ENCODE results near the gene ACP6.

Gene ACP6

GRCh38 chr1:147651466-147651865 lies 18.9 kb downstream of the ACP6 start:
- no peak for DNase-seq (ENCODE audit: low read depth)

GRCh38 chr1:147648933-147649332 lies 21.4 kb downstream of the ACP6 start:
- DNase-seq (ENCODE audit: low read depth) = no peak

- DNase-seq (ENCODE audit: low read depth) = no peak
These were observed 22.3 kb downstream of the ACP6 start for GRCh38 chr1:147647796-147648633.

- DNase-seq (ENCODE audit: low read depth) = no peak
These were observed 26.4 kb downstream of the ACP6 start for GRCh38 chr1:147643974-147644373.

GRCh38 chr1:147641695-147642592 lies 28.4 kb downstream of the ACP6 start:
- DNase-seq (ENCODE audit: low read depth) = peak; percentile 47

- DNase-seq (ENCODE audit: low read depth) = no peak
These were observed 29.0 kb downstream of the ACP6 start for GRCh38 chr1:147641291-147641690.

- peak; percentile 31 for DNase-seq (ENCODE audit: low read depth)
These were observed 29.7 kb downstream of the ACP6 start for GRCh38 chr1:147640553-147641165.

- DNase-seq (ENCODE audit: low read depth) = no peak
These were observed 34.0 kb downstream of the ACP6 start for GRCh38 chr1:147636314-147636713.

GRCh38 chr1:147635342-147635741 lies 35.0 kb downstream of the ACP6 start:
- no peak for DNase-seq (ENCODE audit: low read depth)

GRCh38 chr1:147634645-147635044 lies 35.7 kb downstream of the ACP6 start:
- DNase-seq (ENCODE audit: low read depth) = no peak

- DNase-seq (ENCODE audit: low read depth) = no peak
These were observed 36.6 kb downstream of the ACP6 start for GRCh38 chr1:147633759-147634158.

GRCh38 chr1:147631839-147632238 lies 38.5 kb downstream of the ACP6 start:
- no peak for DNase-seq (ENCODE audit: low read depth)

GRCh38 chr1:147630447-147630846 lies 39.9 kb downstream of the ACP6 start:
- DNase-seq (ENCODE audit: low read depth) = peak; percentile 71

GRCh38 chr1:147630022-147630421 lies 40.3 kb downstream of the ACP6 start:
- DNase-seq (ENCODE audit: low read depth) = no peak

- DNase-seq (ENCODE audit: low read depth) = no peak
These were observed 41.9 kb downstream of the ACP6 start for GRCh38 chr1:147628441-147628840.

GRCh38 chr1:147627435-147628110 lies 42.8 kb downstream of the ACP6 start:
- no peak for DNase-seq (ENCODE audit: low read depth)

- DNase-seq (ENCODE audit: low read depth) = no peak
These were observed 43.6 kb downstream of the ACP6 start for GRCh38 chr1:147626739-147627138.

- no peak for DNase-seq (ENCODE audit: low read depth)
These were observed 44.0 kb downstream of the ACP6 start for GRCh38 chr1:147626291-147626690.

- DNase-seq (ENCODE audit: low read depth) = no peak
These were observed 44.8 kb downstream of the ACP6 start for GRCh38 chr1:147625362-147625995.

GRCh38 chr1:147624529-147624928 lies 45.8 kb downstream of the ACP6 start:
- no peak for DNase-seq (ENCODE audit: low read depth)

GRCh38 chr1:147624011-147624410 lies 46.3 kb downstream of the ACP6 start:
- DNase-seq (ENCODE audit: low read depth) = no peak

GRCh38 chr1:147622731-147623130 lies 47.6 kb downstream of the ACP6 start:
- DNase-seq (ENCODE audit: low read depth) = no peak

All from stromal cell of bone marrow (primary cell).